HL-60 (cell line): ENCODE measurements around the gene LSAMP.
A peak's percentile ranks its signal among the peaks of the same experiment; 100 is the strongest.

Experiments used
- GABPA ChIP-seq: IDR thresholded peaks from 2 replicates; pipeline ENCODE4 v1.6.1; 2012; ENCODE audit warnings: low read depth
- POLR2AphosphoS5 ChIP-seq: IDR thresholded peaks from 2 replicates; pipeline ENCODE4 v1.6.1; 2012; ENCODE audit warnings: low read depth
- TF ChIP-seq, protein P1 (sequence below): IDR thresholded peaks from one replicate; pipeline ENCODE4 v1.5.1; 2011; ENCODE audit warnings: low read length, control low read depth, inconsistent platforms; ENCODE audit not compliant: insufficient read depth
- TF ChIP-seq, protein P2 (sequence below): IDR thresholded peaks from 2 replicates; pipeline ENCODE4 v1.6.1; 2012; ENCODE audit warnings: low read depth; ENCODE audit not compliant: insufficient replicate concordance

DNA sequence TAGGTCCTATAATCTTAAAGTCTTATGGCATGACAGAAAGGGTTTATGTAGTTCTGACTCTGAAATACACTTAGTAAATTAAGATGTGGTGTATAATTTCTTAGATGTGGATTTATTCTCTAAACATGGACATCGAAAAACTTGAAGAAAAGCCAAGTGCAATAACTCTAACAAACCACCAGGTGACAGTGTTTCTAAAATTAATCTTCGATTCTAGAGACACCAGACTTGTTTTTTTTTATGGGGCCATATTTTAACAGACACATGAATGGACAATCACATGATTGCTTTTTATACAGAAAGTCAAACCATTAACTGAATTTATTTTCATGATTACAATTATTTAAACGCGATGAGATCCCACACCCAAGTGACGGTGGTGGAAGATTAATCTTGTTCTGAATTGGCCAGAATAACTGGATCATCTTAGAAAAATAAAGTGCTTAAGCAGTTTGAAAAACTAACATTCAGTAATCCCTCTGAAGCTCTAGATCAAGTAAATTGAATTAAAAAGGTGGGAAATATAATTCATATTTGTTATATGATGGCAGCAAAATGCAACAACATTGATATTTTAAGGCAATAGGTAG, 305.1 kb downstream of the LSAMP start:
- TF ChIP-seq, protein P1, sequence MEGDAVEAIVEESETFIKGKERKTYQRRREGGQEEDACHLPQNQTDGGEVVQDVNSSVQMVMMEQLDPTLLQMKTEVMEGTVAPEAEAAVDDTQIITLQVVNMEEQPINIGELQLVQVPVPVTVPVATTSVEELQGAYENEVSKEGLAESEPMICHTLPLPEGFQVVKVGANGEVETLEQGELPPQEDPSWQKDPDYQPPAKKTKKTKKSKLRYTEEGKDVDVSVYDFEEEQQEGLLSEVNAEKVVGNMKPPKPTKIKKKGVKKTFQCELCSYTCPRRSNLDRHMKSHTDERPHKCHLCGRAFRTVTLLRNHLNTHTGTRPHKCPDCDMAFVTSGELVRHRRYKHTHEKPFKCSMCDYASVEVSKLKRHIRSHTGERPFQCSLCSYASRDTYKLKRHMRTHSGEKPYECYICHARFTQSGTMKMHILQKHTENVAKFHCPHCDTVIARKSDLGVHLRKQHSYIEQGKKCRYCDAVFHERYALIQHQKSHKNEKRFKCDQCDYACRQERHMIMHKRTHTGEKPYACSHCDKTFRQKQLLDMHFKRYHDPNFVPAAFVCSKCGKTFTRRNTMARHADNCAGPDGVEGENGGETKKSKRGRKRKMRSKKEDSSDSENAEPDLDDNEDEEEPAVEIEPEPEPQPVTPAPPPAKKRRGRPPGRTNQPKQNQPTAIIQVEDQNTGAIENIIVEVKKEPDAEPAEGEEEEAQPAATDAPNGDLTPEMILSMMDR = peak; percentile 52
- TF ChIP-seq, protein P2, sequence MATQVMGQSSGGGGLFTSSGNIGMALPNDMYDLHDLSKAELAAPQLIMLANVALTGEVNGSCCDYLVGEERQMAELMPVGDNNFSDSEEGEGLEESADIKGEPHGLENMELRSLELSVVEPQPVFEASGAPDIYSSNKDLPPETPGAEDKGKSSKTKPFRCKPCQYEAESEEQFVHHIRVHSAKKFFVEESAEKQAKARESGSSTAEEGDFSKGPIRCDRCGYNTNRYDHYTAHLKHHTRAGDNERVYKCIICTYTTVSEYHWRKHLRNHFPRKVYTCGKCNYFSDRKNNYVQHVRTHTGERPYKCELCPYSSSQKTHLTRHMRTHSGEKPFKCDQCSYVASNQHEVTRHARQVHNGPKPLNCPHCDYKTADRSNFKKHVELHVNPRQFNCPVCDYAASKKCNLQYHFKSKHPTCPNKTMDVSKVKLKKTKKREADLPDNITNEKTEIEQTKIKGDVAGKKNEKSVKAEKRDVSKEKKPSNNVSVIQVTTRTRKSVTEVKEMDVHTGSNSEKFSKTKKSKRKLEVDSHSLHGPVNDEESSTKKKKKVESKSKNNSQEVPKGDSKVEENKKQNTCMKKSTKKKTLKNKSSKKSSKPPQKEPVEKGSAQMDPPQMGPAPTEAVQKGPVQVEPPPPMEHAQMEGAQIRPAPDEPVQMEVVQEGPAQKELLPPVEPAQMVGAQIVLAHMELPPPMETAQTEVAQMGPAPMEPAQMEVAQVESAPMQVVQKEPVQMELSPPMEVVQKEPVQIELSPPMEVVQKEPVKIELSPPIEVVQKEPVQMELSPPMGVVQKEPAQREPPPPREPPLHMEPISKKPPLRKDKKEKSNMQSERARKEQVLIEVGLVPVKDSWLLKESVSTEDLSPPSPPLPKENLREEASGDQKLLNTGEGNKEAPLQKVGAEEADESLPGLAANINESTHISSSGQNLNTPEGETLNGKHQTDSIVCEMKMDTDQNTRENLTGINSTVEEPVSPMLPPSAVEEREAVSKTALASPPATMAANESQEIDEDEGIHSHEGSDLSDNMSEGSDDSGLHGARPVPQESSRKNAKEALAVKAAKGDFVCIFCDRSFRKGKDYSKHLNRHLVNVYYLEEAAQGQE = no peak
- TF ChIP-seq POLR2AphosphoS5 (no peak), GABPA (no peak)
